HG03469 (cell line): Measurements from ENCODE around the gene PPID.
"Not testable (repeated sequence)": the region's sequence is repeated elsewhere in the genome, so short reads cannot be mapped to it uniquely, and the experiment has no call there.

Experiments
- ATAC-seq: cut with Tn5 transposase; IDR thresholded peaks from one replicate; pipeline ENCODE4 v1.9.1; 2021; ENCODE audit warnings: mild to moderate bottlenecking, moderate library complexity, moderate number of reproducible peaks; ENCODE audit not compliant: unreplicated experiment

Gene PPID

GRCh38 chr4:158738866-158739265 lies 15.7 kb upstream of the PPID start:
- ATAC-seq, result no peak

GRCh38 chr4:158729716-158730559 lies 6.7 kb upstream of the PPID start:
- no peak for ATAC-seq

- ATAC-seq, result no peak
Observed at GRCh38 chr4:158728236-158728635, 5.0 kb upstream of the PPID start.

- no peak for ATAC-seq
Observed at GRCh38 chr4:158726633-158727032, 3.4 kb upstream of the PPID start.

- ATAC-seq, result no peak
Observed at GRCh38 chr4:158724637-158725036, 1.4 kb upstream of the PPID start.

GRCh38 chr4:158722291-158722916 lies 792 bp downstream of the PPID start:
- ATAC-seq, result no peak

GRCh38 chr4:158721680-158722079 lies 1.5 kb downstream of the PPID start:
- no peak for ATAC-seq

- no peak for ATAC-seq
Observed at GRCh38 chr4:158715802-158716201, 7.4 kb downstream of the PPID start.

GRCh38 chr4:158714937-158715336 lies 8.3 kb downstream of the PPID start:
- no peak for ATAC-seq

GRCh38 chr4:158712622-158713021 lies 10.6 kb downstream of the PPID start:
- ATAC-seq, result not testable (repeated sequence)

- ATAC-seq, result no peak
Observed at GRCh38 chr4:158710814-158711213, 12.4 kb downstream of the PPID start.

GRCh38 chr4:158704274-158704673 lies 18.9 kb downstream of the PPID start:
- no peak for ATAC-seq

- no peak for ATAC-seq
Observed at GRCh38 chr4:158688813-158689212, 34.4 kb downstream of the PPID start.

GRCh38 chr4:158682066-158682465 lies 41.1 kb downstream of the PPID start:
- no peak for ATAC-seq

GRCh38 chr4:158681629-158682028 lies 41.6 kb downstream of the PPID start:
- no peak for ATAC-seq

- ATAC-seq, result no peak
Observed at GRCh38 chr4:158678767-158679166, 44.4 kb downstream of the PPID start.

GRCh38 chr4:158676076-158676475 lies 47.1 kb downstream of the PPID start:
- no peak for ATAC-seq

GRCh38 chr4:158673633-158674032 lies 49.6 kb downstream of the PPID start:
- no peak for ATAC-seq

GRCh38 chr4:158671915-158672806 lies 51.0 kb downstream of the PPID start, which contains the start of gene ETFDH:
TSS of gene ETFDH (plus strand) at chr4:158672296. CDS start at chr4:158672457, 161 bp downstream.
- peak; percentile 87 for ATAC-seq

- ATAC-seq, result no peak
Observed at GRCh38 chr4:158671665-158671914, 51.6 kb downstream of the PPID start, which contains the start of gene C4orf46. TSS of gene C4orf46 (minus strand) at chr4:158671887. CDS start at chr4:158671801, 86 bp downstream.

GRCh38 chr4:158670975-158671664 lies 52.1 kb downstream of the PPID start:
- ATAC-seq, result peak; percentile 11
